GM12878 (cell line): ENCODE results near the gene CA9. TPM values are rescaled to one million over a fixed set of nuclear protein-coding genes. Genes with fewer than 3 reads are reported as not detected.
A peak's percentile ranks its signal among the peaks of the same experiment; 100 is the strongest.

Experiments
- ASH2L ChIP-seq: fragments of 300-600, 200-600 bp; sonication (generic); IDR thresholded peaks from 2 replicates; pipeline ENCODE4 v1.6.1; 2017; ENCODE audit warnings: low read depth, mild to moderate bottlenecking, borderline replicate concordance
- CREB1 ChIP-seq: IDR thresholded peaks from 2 replicates; pipeline ENCODE4 v1.6.1; 2012; ENCODE audit warnings: low read depth, mild to moderate bottlenecking, inconsistent platforms
- CREM ChIP-seq: IDR thresholded peaks from 2 replicates; pipeline ENCODE4 v1.6.1; 2014; ENCODE audit warnings: antibody characterized with exemption, low read depth
- ETV6 ChIP-seq, 2 experiments: fragments of 450-650 bp in 1 of 2; IDR thresholded peaks in 1 of 2; conservative IDR thresholded peaks in 1 of 2; 2 replicates each; pipeline ENCODE4 v1.6.1; 2014; ENCODE audit warnings: antibody characterized with exemption in 1 of 2, borderline replicate concordance in 1 of 2, low read depth in 1 of 2, mild to moderate bottlenecking in 1 of 2, moderate library complexity in 1 of 2
- MEF2B ChIP-seq: fragments of 450-650 bp; IDR thresholded peaks from 2 replicates; pipeline ENCODE4 v1.6.1; 2018; ENCODE audit warnings: mild to moderate bottlenecking, moderate library complexity; ENCODE audit not compliant: partially characterized antibody, poor library complexity, severe bottlenecking
- MXI1 ChIP-seq: fragments of 150-350 bp; IDR thresholded peaks from 2 replicates; pipeline ENCODE4 v1.6.1; 2011; ENCODE audit warnings: low read depth, mild to moderate bottlenecking, inconsistent platforms, low read length, improper control_type of control experiment
- SREBF1 ChIP-seq: IDR thresholded peaks from 2 replicates; pipeline ENCODE4 v1.6.1; 2012; ENCODE audit warnings: mild to moderate bottlenecking, low read length
- SUPT20H ChIP-seq: IDR thresholded peaks from 2 replicates; pipeline ENCODE4 v1.6.1; 2011; ENCODE audit warnings: low read depth, mild to moderate bottlenecking, low read length, moderate library complexity, borderline replicate concordance; ENCODE audit not compliant: control insufficient read depth
- SUZ12 ChIP-seq: fragments of 200-600 bp; sonication (generic); IDR thresholded peaks from one replicate; pipeline ENCODE4 v1.6.1; 2018; ENCODE audit warnings: antibody characterized with exemption, mild to moderate bottlenecking; ENCODE audit not compliant: unreplicated experiment
- YBX1 ChIP-seq: fragments of 450-650 bp; IDR thresholded peaks from 2 replicates; pipeline ENCODE4 v1.6.1; 2016; ENCODE audit warnings: antibody characterized with exemption
- ZZZ3 ChIP-seq: IDR thresholded peaks from 2 replicates; pipeline ENCODE4 v1.6.1; 2011; ENCODE audit warnings: low read depth; ENCODE audit not compliant: control insufficient read depth, insufficient read length
- polyA plus RNA-seq, 11 experiments: library from polyadenylated mRNA; depleted of rRNA in 4 of 11; unstranded in 6 of 11; stranded (reverse) in 5 of 11; fragments of >200 nt; fragmentation: Nextera tagmentation in 4 of 11; fragmentation: Illumina TruSeq in 1 of 11; extraction: Ambion mirVana in 4 of 11; extraction: Trizol in 1 of 11; gene quantifications; 1 replicate in 1 of 11; 2 replicates in 10 of 11; pipeline versions ENCODE4 v1.2.1 to v1.2.3, GENCODE V29; 2011 to 2016; ENCODE audit warnings: inconsistent platforms in 2 of 11, missing spikeins in 2 of 11, low read depth in 1 of 11
- total RNA-seq, 4 experiments: library from RNA; depleted of rRNA in 3 of 4; stranded (reverse); fragments of >200 nt in 3 of 4; fragmentation: Illumina TruSeq in 1 of 4; extraction: Trizol in 1 of 4; gene quantifications; 2 replicates each; pipeline versions ENCODE4 v1.2.1 to v1.2.3, GENCODE V29; 2013 to 2021
- TF ChIP-seq, protein P1 (sequence below): fragments of 450-650 bp; IDR thresholded peaks from 2 replicates; pipeline ENCODE4 v1.6.1; 2017; ENCODE audit warnings: low read depth, mild to moderate bottlenecking, moderate library complexity

The CA9 gene
- total and polyA plus RNA-seq, 10 of the 15 experiments (the other 5 are each of a cell fraction or from before 2014, with no cell fraction given) = 0.53 to 6.6 (median 1.2) TPM

DNA sequence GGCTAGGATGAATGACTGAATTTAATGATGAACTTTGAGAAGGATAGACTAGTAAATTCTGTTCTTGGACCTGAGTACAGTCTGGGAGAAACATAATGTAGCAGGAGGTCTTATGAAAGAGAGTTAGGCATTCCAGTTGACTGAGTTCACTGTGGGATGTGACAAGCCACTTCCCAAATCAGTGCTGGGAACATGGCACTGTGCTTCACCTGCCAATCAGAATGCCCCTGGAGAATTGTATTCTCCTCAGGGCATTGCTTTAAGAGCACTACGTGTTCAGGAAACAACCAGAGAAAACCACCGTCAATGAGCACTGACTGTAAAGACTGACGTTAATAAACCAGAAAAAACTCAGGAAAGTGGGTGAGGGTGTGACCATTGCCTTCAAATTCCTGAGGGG, 14.4 kb upstream of the CA9 start (continued):
- TF ChIP-seq, protein P1, sequence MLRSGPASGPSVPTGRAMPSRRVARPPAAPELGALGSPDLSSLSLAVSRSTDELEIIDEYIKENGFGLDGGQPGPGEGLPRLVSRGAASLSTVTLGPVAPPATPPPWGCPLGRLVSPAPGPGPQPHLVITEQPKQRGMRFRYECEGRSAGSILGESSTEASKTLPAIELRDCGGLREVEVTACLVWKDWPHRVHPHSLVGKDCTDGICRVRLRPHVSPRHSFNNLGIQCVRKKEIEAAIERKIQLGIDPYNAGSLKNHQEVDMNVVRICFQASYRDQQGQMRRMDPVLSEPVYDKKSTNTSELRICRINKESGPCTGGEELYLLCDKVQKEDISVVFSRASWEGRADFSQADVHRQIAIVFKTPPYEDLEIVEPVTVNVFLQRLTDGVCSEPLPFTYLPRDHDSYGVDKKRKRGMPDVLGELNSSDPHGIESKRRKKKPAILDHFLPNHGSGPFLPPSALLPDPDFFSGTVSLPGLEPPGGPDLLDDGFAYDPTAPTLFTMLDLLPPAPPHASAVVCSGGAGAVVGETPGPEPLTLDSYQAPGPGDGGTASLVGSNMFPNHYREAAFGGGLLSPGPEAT = 0 out of 2 replicates have a peak, but pooled peaks have one; percentile 23
- TF ChIP-seq ETV6 (conservative IDR thresholded peaks at IDR 0.05 in 1 of 2, IDR thresholded peaks at IDR 0.05 in 1 of 2; ENCODE audit: borderline replicate concordance in 1 of 2, low read depth in 1 of 2) (no peak), YBX1 (no peak), SUZ12 (no peak), SREBF1 (no peak), MXI1 (no peak), CREB1 (no peak), MEF2B (peak; percentile 89), ASH2L (no peak), ZZZ3 (no peak), CREM (no peak), SUPT20H (no peak)
